K562 (cell line): ENCODE results near the gene NUP43. TPM values are rescaled to one million over a fixed set of nuclear protein-coding genes. Genes with fewer than 3 reads are reported as not detected.
A peak's percentile ranks its signal among the peaks of the same experiment; 100 is the strongest.
"Not testable (repeated sequence)": the region's sequence is repeated elsewhere in the genome, so short reads cannot be mapped to it uniquely, and the experiment has no call there.

Experiments
- EP400 ChIP-seq: fragments of 450-650 bp; IDR thresholded peaks from 2 replicates; pipeline ENCODE4 v1.6.1; 2017; ENCODE audit warnings: antibody characterized with exemption, mild to moderate bottlenecking, moderate library complexity
- GABPA ChIP-seq: fragments of 200-800 bp; sonication (Bioruptor generic); conservative IDR thresholded peaks from 2 replicates; pipeline ENCODE4 v1.6.1; 2016; ENCODE audit warnings: low read depth, missing genetic modification characterization, missing compliant biosample characterization
- JUN ChIP-seq, 2 experiments: sonication (generic) in 1 of 2; formaldehyde crosslinking in 1 of 2; IDR thresholded peaks; 2 replicates each; pipeline versions ENCODE4 v1.6.1 to v1.8.0; 2012 to 2022; ENCODE audit warnings: borderline replicate concordance in 2 of 2, mild to moderate bottlenecking in 2 of 2, improper control_type of control experiment in 1 of 2, low read depth in 1 of 2, low read length in 1 of 2, missing genetic modification reagents in 1 of 2
- JUND ChIP-seq, 2 experiments: IDR thresholded peaks; 2 replicates in 1 of 2; 3 replicates in 1 of 2; pipeline ENCODE4 v1.6.1; 2011; ENCODE audit warnings: borderline replicate concordance in 2 of 2, low read depth in 2 of 2, low read length in 2 of 2, improper control_type of control experiment in 1 of 2, missing biosample characterization in 1 of 2, missing genetic modification characterization in 1 of 2, missing genetic modification reagents in 1 of 2
- L3MBTL2 ChIP-seq: fragments of 450-650 bp; IDR thresholded peaks from 2 replicates; pipeline ENCODE4 v1.6.1; 2016; ENCODE audit warnings: mild to moderate bottlenecking, moderate library complexity
- NCOR1 ChIP-seq: fragments of 450-650 bp; IDR thresholded peaks from 2 replicates; pipeline ENCODE4 v1.6.1; 2016; ENCODE audit warnings: mild to moderate bottlenecking, moderate library complexity
- NFIC ChIP-seq: fragments of 450-650 bp; IDR thresholded peaks from 2 replicates; pipeline ENCODE4 v1.6.1; 2017; ENCODE audit warnings: mild to moderate bottlenecking, inconsistent platforms
- POLR2A ChIP-seq: fragments of 450-650 bp; conservative IDR thresholded peaks from 2 replicates; pipeline ENCODE4 v1.6.1; 2016
- SRF ChIP-seq, 2 experiments: fragments of 250-450, 450-650 bp in 1 of 2; sonication (Bioruptor Pico) in 1 of 2; sonication (generic) in 1 of 2; formaldehyde crosslinking; IDR thresholded peaks; 2 replicates each; pipeline versions ENCODE4 v1.5.0 to v1.5.1; 2020 to 2022; ENCODE audit warnings: mild to moderate bottlenecking in 1 of 2, missing genetic modification reagents in 1 of 2
- ZNF175 ChIP-seq: fragments of 200-800 bp; sonication (Bioruptor generic); IDR thresholded peaks from 2 replicates; pipeline ENCODE4 v1.6.1; 2016; ENCODE audit warnings: low read depth, mild to moderate bottlenecking, missing genetic modification characterization, missing compliant biosample characterization
- ZNF592 ChIP-seq: fragments of 450-650 bp; IDR thresholded peaks from 2 replicates; pipeline ENCODE4 v1.6.1; 2017; ENCODE audit warnings: antibody characterized with exemption, mild to moderate bottlenecking
- ZNF639 ChIP-seq, 2 experiments: fragments of 200-800 bp in 1 of 2; sonication (Bioruptor generic) in 1 of 2; sonication (generic) in 1 of 2; formaldehyde crosslinking in 1 of 2; IDR thresholded peaks in 1 of 2; conservative IDR thresholded peaks in 1 of 2; 2 replicates each; pipeline versions ENCODE4 v1.5.0 to v1.6.1; 2016 to 2020; ENCODE audit warnings: missing compliant biosample characterization in 1 of 2, missing genetic modification characterization in 1 of 2, missing genetic modification reagents in 1 of 2
- polyA plus RNA-seq, 8 experiments: library from polyadenylated mRNA; depleted of rRNA in 4 of 8; stranded (reverse) in 5 of 8; unstranded in 3 of 8; fragments of >200 nt; fragmentation: Nextera tagmentation in 2 of 8; fragmentation: Illumina TruSeq in 1 of 8; extraction: Ambion mirVana in 2 of 8; extraction: Trizol in 1 of 8; gene quantifications; 2 replicates each; pipeline versions ENCODE4 v1.2.1 to v1.2.3, GENCODE V29; 2011 to 2014; ENCODE audit warnings: inconsistent platforms in 1 of 8, missing spikeins in 1 of 8
- total RNA-seq, 7 experiments: library from RNA; depleted of rRNA in 6 of 7; stranded (reverse); fragments of >200 nt in 6 of 7; fragmentation: Illumina TruSeq in 2 of 7; extraction: Trizol in 2 of 7; gene quantifications; 2 replicates each; pipeline versions ENCODE4 v1.2.1 to v1.2.3, GENCODE V29; 2011 to 2021; ENCODE audit warnings: low replicate concordance in 1 of 7
- TF ChIP-seq, protein P1 (sequence below), 3 experiments: fragments of 200-800 bp in 1 of 3; fragments of 250-450 bp in 1 of 3; fragments of 450-650 bp in 1 of 3; sonication (Bioruptor Pico) in 1 of 3; sonication (Bioruptor generic) in 1 of 3; formaldehyde crosslinking in 1 of 3; IDR thresholded peaks; 2 replicates each; pipeline versions ENCODE4 v1.6.1 to v1.8.0; 2016 to 2022; ENCODE audit warnings: mild to moderate bottlenecking in 2 of 3, missing genetic modification characterization in 2 of 3, missing compliant biosample characterization in 1 of 3, moderate library complexity in 1 of 3

The NUP43 gene
- total and polyA plus RNA-seq, 9 of the 15 experiments (the other 6 are each of a cell fraction or from before 2014, with no cell fraction given): 28.9 to 136 (median 67.4) TPM

DNA sequence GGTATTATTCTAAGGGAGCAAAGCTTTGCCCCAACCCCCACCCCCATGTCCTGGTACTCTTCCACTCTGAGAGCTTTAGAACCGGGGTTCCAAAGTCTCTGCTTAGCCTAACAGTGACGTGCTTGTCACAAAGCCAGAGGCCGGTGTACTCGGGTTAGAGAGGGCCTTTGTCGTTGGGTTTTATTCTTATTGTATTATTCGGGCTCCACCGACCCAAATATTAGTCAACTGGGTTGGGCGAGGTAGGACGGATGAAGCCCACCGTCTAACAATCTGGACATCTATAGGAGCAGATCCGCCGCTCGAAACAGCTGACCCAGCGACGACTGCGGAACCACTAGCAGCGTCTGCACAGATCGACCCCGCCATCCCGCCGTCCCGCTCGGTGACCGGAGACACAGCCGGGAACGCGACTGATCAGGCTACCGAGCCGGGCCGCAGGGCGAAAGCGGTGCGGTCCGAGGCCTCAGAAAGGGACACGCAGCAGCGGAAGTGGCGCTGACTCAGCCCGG, 2.8 kb upstream of the NUP43 start (continued):
- peak; percentile 88; the same call in 1 of the 2 replicates for TF ChIP-seq JUND (IDR thresholded peaks at IDR 0.05; ENCODE audit: borderline replicate concordance, low read depth, low read length)
- peak; percentile 78; the same call in 1 of the 3 replicates for TF ChIP-seq JUND (tag; IDR thresholded peaks at IDR 0.05; ENCODE audit: borderline replicate concordance, low read depth, low read length)
- TF ChIP-seq JUN (IDR thresholded peaks at IDR 0.05; ENCODE audit: borderline replicate concordance, low read depth, low read length): 0 out of 2 replicates have a peak, but pooled peaks have one; percentile 64
- TF ChIP-seq JUN (CRISPR knock-in tag; IDR thresholded peaks at IDR 0.05; ENCODE audit: borderline replicate concordance): not testable (repeated sequence)
- peak in 1 of 2 experiments; percentile 53; a peak in 1 of 4 replicates for TF ChIP-seq SRF (CRISPR knock-in tag; IDR thresholded peaks at IDR 0.05)
- peak; percentile 78 for TF ChIP-seq EP400
- peak; percentile 44; the same call in 1 of the 2 replicates for TF ChIP-seq ZNF175 (CRISPR knock-in tag)
- peak; percentile 83; the same call in 1 of the 2 replicates for TF ChIP-seq GABPA (tag)
- TF ChIP-seq ZNF639 (CRISPR knock-in tag; conservative IDR thresholded peaks at IDR 0.05 in 1 of 2, IDR thresholded peaks at IDR 0.05 in 1 of 2): peak in 1 of 2 experiments; percentile 83; a peak in 1 of 4 replicates
- TF ChIP-seq L3MBTL2: 0 out of 2 replicates have a peak, but pooled peaks have one; percentile 2
- peak; percentile 62 for TF ChIP-seq NFIC
- peak; percentile 52; the same call in 1 of the 2 replicates for TF ChIP-seq ZNF592
- 0 out of 2 replicates have a peak, but pooled peaks have one; percentile 37 for TF ChIP-seq NCOR1
- TF ChIP-seq, protein P1, sequence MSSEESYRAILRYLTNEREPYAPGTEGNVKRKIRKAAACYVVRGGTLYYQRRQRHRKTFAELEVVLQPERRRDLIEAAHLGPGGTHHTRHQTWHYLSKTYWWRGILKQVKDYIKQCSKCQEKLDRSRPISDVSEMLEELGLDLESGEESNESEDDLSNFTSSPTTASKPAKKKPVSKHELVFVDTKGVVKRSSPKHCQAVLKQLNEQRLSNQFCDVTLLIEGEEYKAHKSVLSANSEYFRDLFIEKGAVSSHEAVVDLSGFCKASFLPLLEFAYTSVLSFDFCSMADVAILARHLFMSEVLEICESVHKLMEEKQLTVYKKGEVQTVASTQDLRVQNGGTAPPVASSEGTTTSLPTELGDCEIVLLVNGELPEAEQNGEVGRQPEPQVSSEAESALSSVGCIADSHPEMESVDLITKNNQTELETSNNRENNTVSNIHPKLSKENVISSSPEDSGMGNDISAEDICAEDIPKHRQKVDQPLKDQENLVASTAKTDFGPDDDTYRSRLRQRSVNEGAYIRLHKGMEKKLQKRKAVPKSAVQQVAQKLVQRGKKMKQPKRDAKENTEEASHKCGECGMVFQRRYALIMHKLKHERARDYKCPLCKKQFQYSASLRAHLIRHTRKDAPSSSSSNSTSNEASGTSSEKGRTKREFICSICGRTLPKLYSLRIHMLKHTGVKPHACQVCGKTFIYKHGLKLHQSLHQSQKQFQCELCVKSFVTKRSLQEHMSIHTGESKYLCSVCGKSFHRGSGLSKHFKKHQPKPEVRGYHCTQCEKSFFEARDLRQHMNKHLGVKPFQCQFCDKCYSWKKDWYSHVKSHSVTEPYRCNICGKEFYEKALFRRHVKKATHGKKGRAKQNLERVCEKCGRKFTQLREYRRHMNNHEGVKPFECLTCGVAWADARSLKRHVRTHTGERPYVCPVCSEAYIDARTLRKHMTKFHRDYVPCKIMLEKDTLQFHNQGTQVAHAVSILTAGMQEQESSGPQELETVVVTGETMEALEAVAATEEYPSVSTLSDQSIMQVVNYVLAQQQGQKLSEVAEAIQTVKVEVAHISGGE (CRISPR knock-in tag; IDR thresholded peaks at IDR 0.05): peak in 1 of 3 experiments; percentile 67; a peak in 1 of 6 replicates
- 0 out of 2 replicates have a peak, but pooled peaks have one; percentile 83 for TF ChIP-seq POLR2A
